NCI-H1694 treated with DMSO at 0.1 percent for 48 hours (cell line): Measurements from ENCODE around the gene HES5.

Experiments used
- DNase-seq: peaks from one replicate; lab custom pipeline; 2025; lab: John Stamatoyannopoulos, UW

The HES5 gene

GRCh38 chr1:2514863-2515762 is 14.9 kb downstream of the HES5 start:
- no peak for DNase-seq

GRCh38 chr1:2513939-2514652 is 16.0 kb downstream of the HES5 start:
- no peak for DNase-seq

GRCh38 chr1:2512862-2513421 is 17.1 kb downstream of the HES5 start:
- no peak for DNase-seq

- DNase-seq = no peak
Observed at GRCh38 chr1:2510366-2511155, 19.5 kb downstream of the HES5 start.

GRCh38 chr1:2509589-2509988 is 20.5 kb downstream of the HES5 start:
- no peak for DNase-seq

- DNase-seq = no peak
Observed at GRCh38 chr1:2508751-2509150, 21.3 kb downstream of the HES5 start.

GRCh38 chr1:2508180-2508579 is 21.9 kb downstream of the HES5 start:
- DNase-seq = no peak

- no peak for DNase-seq
Observed at GRCh38 chr1:2507744-2508155, 22.3 kb downstream of the HES5 start.

GRCh38 chr1:2506901-2507565 is 23.0 kb downstream of the HES5 start:
- no peak for DNase-seq

- DNase-seq = no peak
Observed at GRCh38 chr1:2506007-2506860, 23.8 kb downstream of the HES5 start.

GRCh38 chr1:2505461-2505994 is 24.5 kb downstream of the HES5 start:
- DNase-seq = no peak

- DNase-seq = no peak
Observed at GRCh38 chr1:2504949-2505272, 25.2 kb downstream of the HES5 start.

GRCh38 chr1:2504225-2504948 is 25.7 kb downstream of the HES5 start:
- DNase-seq = no peak

- no peak for DNase-seq
Observed at GRCh38 chr1:2503554-2504224, 26.4 kb downstream of the HES5 start.

- DNase-seq = no peak
Observed at GRCh38 chr1:2502661-2503553, 27.2 kb downstream of the HES5 start.

GRCh38 chr1:2502210-2502609 is 27.9 kb downstream of the HES5 start:
- no peak for DNase-seq

GRCh38 chr1:2501820-2502119 is 28.3 kb downstream of the HES5 start:
- DNase-seq = no peak

GRCh38 chr1:2501041-2501819 is 28.8 kb downstream of the HES5 start:
- no peak for DNase-seq
